H1 (cell line): ENCODE results near the gene ZNF750. TPM values are rescaled to one million over a fixed set of nuclear protein-coding genes. Genes with fewer than 3 reads are reported as not detected.

Experiments used
- SP4 ChIP-seq: IDR thresholded peaks from 2 replicates; pipeline ENCODE4 v1.6.1; 2012; ENCODE audit warnings: low read length, inconsistent platforms
- polyA plus RNA-seq, 7 experiments: library from polyadenylated mRNA; depleted of rRNA in 3 of 7; stranded (reverse) in 5 of 7; unstranded in 2 of 7; fragments of >200 nt in 5 of 7; fragments of 200-250 nt in 2 of 7; gene quantifications; 1 replicate in 5 of 7; 2 replicates in 1 of 7; 4 replicates in 1 of 7; pipeline versions ENCODE4 v1.2.1 to v1.2.3, GENCODE V29; 2011 to 2013; ENCODE audit warnings: missing spikeins in 2 of 7, mixed read lengths in 2 of 7
- total RNA-seq: library from RNA; stranded (reverse); fragmentation: NEBNext Ultra II Directional; extraction: Animal tissue kit (Norgen Biotek cat#: 25700); gene quantifications from 2 replicates; pipeline ENCODE4 v1.2.1, GENCODE V29; 2021

ZNF750 gene
- total and polyA plus RNA-seq, 2 of the 8 experiments (the other 6 are each of a cell fraction or from before 2014, with no cell fraction given), result not detected

DNA sequence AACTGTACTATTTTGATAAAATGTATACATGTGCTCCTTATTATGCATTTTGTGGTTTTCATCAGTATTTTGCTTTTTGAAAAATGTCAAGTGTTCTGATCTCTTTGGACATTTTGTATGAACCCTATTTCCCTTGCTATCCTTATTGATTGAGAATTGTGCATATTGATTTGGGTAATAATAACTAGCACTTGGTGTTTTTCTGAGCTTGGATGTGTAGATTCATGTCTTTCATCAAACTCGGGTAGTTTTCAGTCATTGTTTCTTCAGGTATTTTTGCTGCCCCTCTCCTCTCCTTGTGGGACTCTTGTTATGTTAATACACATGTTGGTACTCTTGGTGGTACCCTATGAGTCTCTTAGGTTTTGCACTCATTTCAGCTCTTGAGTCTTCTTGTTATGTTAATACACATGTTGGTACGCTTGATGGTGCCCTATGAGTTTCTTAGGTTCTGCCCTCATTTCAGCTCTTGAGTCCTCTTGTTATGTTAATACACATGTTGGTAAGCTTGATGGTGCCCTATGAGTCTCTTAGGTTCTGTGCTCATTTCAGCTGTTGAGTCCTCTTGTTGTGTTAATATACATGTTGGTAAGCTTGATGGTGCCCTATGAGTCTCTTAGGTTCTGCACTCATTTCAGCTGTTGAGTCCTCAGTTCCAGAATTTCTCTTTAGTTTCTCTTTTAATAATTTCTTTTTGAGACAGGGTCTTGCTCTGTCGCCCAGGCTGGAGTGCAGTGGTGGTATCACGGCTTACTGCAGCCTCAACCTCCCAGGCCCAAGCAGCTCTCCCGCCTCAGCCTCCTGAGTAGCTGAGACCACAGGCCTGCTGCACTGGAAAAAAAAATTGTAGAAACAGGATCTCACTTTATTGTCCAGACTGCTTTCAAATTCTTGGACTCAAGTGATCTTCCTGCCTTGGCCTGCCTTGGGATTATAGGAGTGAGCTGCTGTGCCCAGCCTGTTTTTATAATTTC is 19.3 kb downstream of the ZNF750 start (continued):
- TF ChIP-seq SP4, result no peak
